GM23338 (cell line): Measurements from ENCODE around the gene IGSF22.

ENCODE experiments used
- CREB1 ChIP-seq: fragments of 250-450 bp; sonication (Bioruptor Pico); IDR thresholded peaks from 2 replicates; pipeline ENCODE4 v1.5.0; 2020; ENCODE audit warnings: low read depth, mild to moderate bottlenecking, moderate library complexity
- EZH2 ChIP-seq: fragments of 200-600 bp; sonication (generic); IDR thresholded peaks from one replicate; pipeline ENCODE4 v1.8.0; 2017; ENCODE audit warnings: antibody characterized with exemption, mild to moderate bottlenecking, low read depth; ENCODE audit not compliant: unreplicated experiment
- EZH2phosphoT487 ChIP-seq: fragments of 200-600 bp; sonication (generic); IDR thresholded peaks from one replicate; pipeline ENCODE4 v1.8.1; 2018; ENCODE audit warnings: antibody characterized with exemption; ENCODE audit not compliant: unreplicated experiment
- JUNB ChIP-seq: IDR thresholded peaks from one replicate; pipeline ENCODE4 v1.6.1; 2016; ENCODE audit warnings: antibody characterized with exemption; ENCODE audit not compliant: unreplicated experiment
- NANOG ChIP-seq: IDR thresholded peaks from 2 replicates; pipeline ENCODE4 v1.6.1; 2016; ENCODE audit warnings: antibody characterized with exemption, borderline replicate concordance
- POLR2AphosphoS5 ChIP-seq: IDR thresholded peaks from 2 replicates; pipeline ENCODE4 v1.6.1; 2016; ENCODE audit warnings: antibody characterized with exemption, low read depth
- ZNF331 ChIP-seq: fragments of 250-450 bp; sonication (Bioruptor Pico); IDR thresholded peaks from 2 replicates; pipeline ENCODE4 v1.5.0; 2020; ENCODE audit warnings: low read depth, mild to moderate bottlenecking, moderate library complexity
- TF ChIP-seq, protein P1 (sequence below), 2 experiments: fragments of 200-600 bp in 1 of 2; sonication (generic) in 1 of 2; conservative IDR thresholded peaks; 2 replicates each; pipeline versions ENCODE4 v1.5.1 to v1.6.1; 2016 to 2017; ENCODE audit warnings: antibody characterized with exemption in 2 of 2, low read depth in 2 of 2, mild to moderate bottlenecking in 2 of 2, moderate library complexity in 1 of 2
- TF ChIP-seq, protein P2 (sequence below): IDR thresholded peaks from 2 replicates; pipeline ENCODE4 v1.6.1; 2016; ENCODE audit warnings: antibody characterized with exemption
- TF ChIP-seq, protein P3 (sequence below): IDR thresholded peaks from one replicate; pipeline ENCODE4 v1.6.1; 2018; ENCODE audit warnings: antibody characterized with exemption; ENCODE audit not compliant: unreplicated experiment

DNA sequence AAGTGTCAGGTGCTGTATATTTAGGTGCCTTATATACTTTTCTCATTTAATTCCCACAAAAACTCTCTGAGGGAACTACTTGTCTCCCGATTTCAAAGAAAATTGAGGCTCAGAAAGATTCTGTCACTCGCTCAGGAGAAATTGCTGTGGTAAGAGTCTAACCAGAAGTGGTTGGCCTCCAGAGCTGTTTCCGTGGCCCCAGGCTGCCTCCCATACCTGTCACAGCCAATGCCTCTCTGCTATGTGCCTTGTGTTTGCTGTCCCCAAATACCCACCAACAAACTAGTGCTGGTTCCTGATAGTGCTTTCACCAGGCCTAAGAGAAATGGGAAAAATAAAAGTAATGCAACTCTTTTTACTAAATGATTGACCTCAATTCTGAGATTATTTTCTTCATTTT is 48.4 kb downstream of the IGSF22 start:
- TF ChIP-seq, protein P1, sequence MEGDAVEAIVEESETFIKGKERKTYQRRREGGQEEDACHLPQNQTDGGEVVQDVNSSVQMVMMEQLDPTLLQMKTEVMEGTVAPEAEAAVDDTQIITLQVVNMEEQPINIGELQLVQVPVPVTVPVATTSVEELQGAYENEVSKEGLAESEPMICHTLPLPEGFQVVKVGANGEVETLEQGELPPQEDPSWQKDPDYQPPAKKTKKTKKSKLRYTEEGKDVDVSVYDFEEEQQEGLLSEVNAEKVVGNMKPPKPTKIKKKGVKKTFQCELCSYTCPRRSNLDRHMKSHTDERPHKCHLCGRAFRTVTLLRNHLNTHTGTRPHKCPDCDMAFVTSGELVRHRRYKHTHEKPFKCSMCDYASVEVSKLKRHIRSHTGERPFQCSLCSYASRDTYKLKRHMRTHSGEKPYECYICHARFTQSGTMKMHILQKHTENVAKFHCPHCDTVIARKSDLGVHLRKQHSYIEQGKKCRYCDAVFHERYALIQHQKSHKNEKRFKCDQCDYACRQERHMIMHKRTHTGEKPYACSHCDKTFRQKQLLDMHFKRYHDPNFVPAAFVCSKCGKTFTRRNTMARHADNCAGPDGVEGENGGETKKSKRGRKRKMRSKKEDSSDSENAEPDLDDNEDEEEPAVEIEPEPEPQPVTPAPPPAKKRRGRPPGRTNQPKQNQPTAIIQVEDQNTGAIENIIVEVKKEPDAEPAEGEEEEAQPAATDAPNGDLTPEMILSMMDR (conservative IDR thresholded peaks at IDR 0.05; ENCODE audit: low read depth in 2 of 2): no peak
- no peak for TF ChIP-seq EZH2
- TF ChIP-seq POLR2AphosphoS5: no peak
- no peak for TF ChIP-seq NANOG
- TF ChIP-seq CREB1 (CRISPR knock-in tag): no peak
- no peak for TF ChIP-seq EZH2phosphoT487
- no peak for TF ChIP-seq ZNF331 (CRISPR knock-in tag)
- TF ChIP-seq, protein P2, sequence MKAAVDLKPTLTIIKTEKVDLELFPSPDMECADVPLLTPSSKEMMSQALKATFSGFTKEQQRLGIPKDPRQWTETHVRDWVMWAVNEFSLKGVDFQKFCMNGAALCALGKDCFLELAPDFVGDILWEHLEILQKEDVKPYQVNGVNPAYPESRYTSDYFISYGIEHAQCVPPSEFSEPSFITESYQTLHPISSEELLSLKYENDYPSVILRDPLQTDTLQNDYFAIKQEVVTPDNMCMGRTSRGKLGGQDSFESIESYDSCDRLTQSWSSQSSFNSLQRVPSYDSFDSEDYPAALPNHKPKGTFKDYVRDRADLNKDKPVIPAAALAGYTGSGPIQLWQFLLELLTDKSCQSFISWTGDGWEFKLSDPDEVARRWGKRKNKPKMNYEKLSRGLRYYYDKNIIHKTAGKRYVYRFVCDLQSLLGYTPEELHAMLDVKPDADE: no peak
- no peak for TF ChIP-seq JUNB
- TF ChIP-seq, protein P3, sequence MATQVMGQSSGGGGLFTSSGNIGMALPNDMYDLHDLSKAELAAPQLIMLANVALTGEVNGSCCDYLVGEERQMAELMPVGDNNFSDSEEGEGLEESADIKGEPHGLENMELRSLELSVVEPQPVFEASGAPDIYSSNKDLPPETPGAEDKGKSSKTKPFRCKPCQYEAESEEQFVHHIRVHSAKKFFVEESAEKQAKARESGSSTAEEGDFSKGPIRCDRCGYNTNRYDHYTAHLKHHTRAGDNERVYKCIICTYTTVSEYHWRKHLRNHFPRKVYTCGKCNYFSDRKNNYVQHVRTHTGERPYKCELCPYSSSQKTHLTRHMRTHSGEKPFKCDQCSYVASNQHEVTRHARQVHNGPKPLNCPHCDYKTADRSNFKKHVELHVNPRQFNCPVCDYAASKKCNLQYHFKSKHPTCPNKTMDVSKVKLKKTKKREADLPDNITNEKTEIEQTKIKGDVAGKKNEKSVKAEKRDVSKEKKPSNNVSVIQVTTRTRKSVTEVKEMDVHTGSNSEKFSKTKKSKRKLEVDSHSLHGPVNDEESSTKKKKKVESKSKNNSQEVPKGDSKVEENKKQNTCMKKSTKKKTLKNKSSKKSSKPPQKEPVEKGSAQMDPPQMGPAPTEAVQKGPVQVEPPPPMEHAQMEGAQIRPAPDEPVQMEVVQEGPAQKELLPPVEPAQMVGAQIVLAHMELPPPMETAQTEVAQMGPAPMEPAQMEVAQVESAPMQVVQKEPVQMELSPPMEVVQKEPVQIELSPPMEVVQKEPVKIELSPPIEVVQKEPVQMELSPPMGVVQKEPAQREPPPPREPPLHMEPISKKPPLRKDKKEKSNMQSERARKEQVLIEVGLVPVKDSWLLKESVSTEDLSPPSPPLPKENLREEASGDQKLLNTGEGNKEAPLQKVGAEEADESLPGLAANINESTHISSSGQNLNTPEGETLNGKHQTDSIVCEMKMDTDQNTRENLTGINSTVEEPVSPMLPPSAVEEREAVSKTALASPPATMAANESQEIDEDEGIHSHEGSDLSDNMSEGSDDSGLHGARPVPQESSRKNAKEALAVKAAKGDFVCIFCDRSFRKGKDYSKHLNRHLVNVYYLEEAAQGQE: no peak
